GM12874 (cell line): ENCODE data around the gene ZFR2.

ENCODE experiments used
- CTCF ChIP-seq: IDR thresholded peaks from 2 replicates; pipeline ENCODE4 v1.5.1; 2011; ENCODE audit warnings: low read depth, mild to moderate bottlenecking, control low read depth, low read length, moderate library complexity; ENCODE audit not compliant: insufficient read depth

The ZFR2 gene

GRCh38 chr19:3790209-3790734 is 78.6 kb downstream of the ZFR2 start:
- no peak for TF ChIP-seq CTCF

- no peak for TF ChIP-seq CTCF
These were observed 79.7 kb downstream of the ZFR2 start for GRCh38 chr19:3788996-3789778.

GRCh38 chr19:3785938-3786824 is 82.7 kb downstream of the ZFR2 start, which contains the start of gene MATK:
TSS of gene MATK (minus strand) at chr19:3786381. CDS start at chr19:3785135, 1,246 bp downstream.
- TF ChIP-seq CTCF, result no peak

GRCh38 chr19:3785451-3785937 is 83.3 kb downstream of the ZFR2 start:
- TF ChIP-seq CTCF, result no peak

- TF ChIP-seq CTCF, result no peak
These were observed 84.0 kb downstream of the ZFR2 start for GRCh38 chr19:3784607-3785450.

GRCh38 chr19:3783660-3784584 is 84.9 kb downstream of the ZFR2 start:
- no peak for TF ChIP-seq CTCF
